ENCODE measurements around the gene HPD.

HPD gene

GRCh38 chr12:121827351-121828099 is 31.1 kb downstream of the HPD start:
- DNase-seq, result no peak

DNA sequence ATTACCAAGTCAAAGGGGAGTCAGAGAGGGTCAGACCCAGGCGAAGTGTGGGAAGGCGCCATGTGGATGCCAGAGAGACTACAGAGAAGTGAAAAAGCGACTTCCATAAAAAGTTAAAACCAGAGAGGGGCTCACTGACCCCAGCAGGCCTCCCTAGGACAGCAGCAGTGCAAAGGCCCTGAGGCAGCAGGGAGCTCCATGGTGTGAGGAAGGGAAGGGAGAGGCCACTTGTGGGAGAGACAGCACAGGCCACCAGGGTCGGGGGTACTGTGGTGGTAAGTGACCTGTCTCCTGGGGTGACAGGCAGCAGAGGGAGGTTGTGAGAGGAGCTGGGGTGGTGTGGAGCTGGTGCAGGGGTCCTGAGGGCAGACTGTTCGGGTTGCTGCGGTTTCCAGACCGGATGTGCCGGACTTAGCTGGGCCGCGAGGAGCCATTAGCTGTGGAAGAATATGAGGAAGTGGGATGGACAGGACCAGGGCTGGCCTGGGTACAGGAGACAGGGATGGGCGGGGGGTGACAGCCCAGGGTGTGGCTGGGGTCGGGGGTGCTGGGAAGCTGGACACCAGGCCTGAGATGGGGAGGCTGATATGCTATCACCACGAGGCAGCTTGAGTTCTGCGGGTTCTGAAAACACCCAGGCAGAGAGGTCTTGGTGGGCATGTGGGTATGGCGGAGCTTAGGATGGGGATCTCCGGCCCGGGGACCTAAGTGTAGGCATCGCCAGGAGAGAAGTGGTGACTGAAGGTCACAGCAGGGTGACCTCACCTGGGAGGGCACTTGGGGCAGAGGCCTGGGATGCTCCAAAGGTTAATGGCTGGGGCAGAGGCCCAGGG is 32.1 kb downstream of the HPD start:
- no peak for DNase-seq

- DNase-seq, result no peak
Observed at GRCh38 chr12:121825041-121825523, 33.6 kb downstream of the HPD start.

GRCh38 chr12:121823727-121824115 is 34.9 kb downstream of the HPD start:
- DNase-seq, result no peak

DNA sequence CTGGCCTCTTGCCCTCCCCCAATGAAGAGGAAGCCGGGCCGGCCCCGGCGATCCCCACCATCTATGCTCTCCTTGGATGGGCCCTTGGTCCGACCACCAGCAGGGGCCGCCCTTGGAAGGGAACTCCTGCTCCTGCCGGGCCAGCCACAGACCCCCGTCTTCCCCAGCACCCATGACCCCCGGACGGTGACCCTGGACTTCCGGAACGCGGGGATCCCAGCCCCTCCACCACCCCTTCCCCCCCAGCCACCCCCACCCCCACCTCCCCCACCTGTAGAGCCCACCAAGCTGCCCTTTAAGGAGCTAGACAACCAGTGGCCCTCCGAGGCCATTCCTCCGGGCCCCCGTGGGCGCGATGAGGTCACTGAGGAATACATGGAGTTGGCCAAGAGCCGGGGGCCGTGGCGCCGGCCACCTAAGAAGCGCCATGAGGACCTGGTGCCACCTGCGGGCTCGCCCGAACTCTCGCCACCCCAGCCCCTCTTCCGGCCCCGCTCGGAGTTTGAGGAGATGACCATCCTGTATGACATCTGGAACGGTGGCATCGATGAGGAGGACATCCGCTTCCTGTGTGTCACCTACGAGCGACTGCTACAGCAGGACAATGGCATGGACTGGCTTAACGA is 35.4 kb downstream of the HPD start:
- DNase-seq, result no peak

- no peak for DNase-seq
Observed at GRCh38 chr12:121822393-121823100, 36.1 kb downstream of the HPD start.

DNA sequence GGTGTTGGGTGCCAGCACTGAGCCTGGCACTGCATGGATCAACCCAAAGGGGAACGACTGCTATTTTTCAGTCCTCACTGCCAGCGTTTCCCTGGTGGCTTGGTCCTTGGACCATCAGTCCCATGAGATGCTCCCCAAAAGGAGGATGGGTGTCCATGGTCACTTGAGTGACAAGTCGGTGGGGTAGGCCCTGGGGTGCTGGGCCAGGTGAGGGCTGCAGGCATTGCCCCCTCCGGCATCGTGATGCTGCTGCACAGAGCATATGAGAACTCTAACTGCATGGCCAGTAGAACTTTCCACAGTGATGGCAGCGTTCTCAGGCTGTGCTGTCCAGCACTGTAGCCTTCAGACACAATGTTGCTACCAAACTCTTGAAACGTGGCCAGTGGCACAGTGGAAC is 38.6 kb downstream of the HPD start:
- DNase-seq, result no peak

- DNase-seq, result no peak
Observed at GRCh38 chr12:121819212-121819949, 39.3 kb downstream of the HPD start.

GRCh38 chr12:121817648-121818043 is 41.0 kb downstream of the HPD start:
- no peak for DNase-seq

DNA sequence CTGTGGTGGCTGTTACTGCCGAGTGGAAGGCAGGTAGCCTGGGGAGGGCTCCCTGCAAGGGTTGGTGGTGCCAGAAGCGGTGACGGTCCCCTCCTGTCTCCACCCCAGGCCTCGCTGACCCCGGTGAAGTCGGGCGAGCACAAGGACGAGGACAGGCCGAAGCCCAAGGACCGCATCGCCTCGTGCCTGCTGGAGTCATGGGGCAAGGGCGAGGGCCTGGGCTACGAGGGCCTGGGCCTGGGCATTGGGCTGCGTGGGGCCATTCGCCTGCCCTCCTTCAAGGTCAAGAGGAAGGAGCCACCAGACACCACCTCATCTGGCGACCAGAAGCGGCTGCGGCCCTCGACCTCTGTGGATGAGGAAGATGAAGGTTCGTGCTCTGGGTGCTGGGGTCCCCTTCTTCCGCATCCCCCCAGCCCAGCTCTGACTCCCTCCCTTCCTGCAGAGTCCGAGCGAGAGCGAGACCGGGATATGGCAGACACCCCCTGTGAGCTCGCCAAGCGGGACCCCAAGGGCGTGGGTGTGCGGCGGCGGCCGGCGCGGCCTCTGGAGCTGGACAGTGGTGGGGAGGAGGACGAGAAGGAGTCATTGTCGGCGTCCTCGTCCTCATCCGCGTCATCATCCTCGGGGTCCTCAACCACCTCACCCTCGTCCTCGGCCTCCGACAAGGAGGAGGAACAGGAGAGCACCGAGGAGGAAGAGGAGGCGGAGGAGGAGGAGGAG is 41.6 kb downstream of the HPD start:
- DNase-seq, result no peak

GRCh38 chr12:121815263-121815662 is 43.4 kb downstream of the HPD start:
- no peak for DNase-seq

- no peak for DNase-seq
Observed at GRCh38 chr12:121814429-121815119, 44.1 kb downstream of the HPD start.

- DNase-seq, result no peak
Observed at GRCh38 chr12:121813951-121814350, 44.7 kb downstream of the HPD start.

- DNase-seq, result no peak
Observed at GRCh38 chr12:121812921-121813896, 45.5 kb downstream of the HPD start.

- DNase-seq, result peak; percentile 68
Observed at GRCh38 chr12:121812320-121812871, 46.3 kb downstream of the HPD start.

- DNase-seq, result peak; percentile 76
Observed at GRCh38 chr12:121811434-121812319, 47.0 kb downstream of the HPD start.

- DNase-seq, result no peak
Observed at GRCh38 chr12:121810833-121811433, 47.7 kb downstream of the HPD start.

Data from activated CD4-positive, alpha-beta T cell treated with anti-CD3 and anti-CD28 coated beads, Interleukin-10, Interleukin-2, amounts not matched to agents 100 ng/mL and 50 ng/mL, durations not matched to agents 16 hours and 8 hours (primary cell).